GM19467 (cell line): Measurements from ENCODE around the gene KCMF1.

ENCODE experiments used
- ATAC-seq: cut with Tn5 transposase; IDR thresholded peaks from one replicate; pipeline ENCODE4 v1.9.1; 2021; ENCODE audit warnings: mild to moderate bottlenecking, moderate library complexity; ENCODE audit not compliant: unreplicated experiment

The KCMF1 gene

GRCh38 chr2:84956334-84957297 lies 14.3 kb upstream of the KCMF1 start:
- no peak for ATAC-seq

- ATAC-seq = no peak
Measured at GRCh38 chr2:84957771-84958134, 13.2 kb upstream of the KCMF1 start.

- no peak for ATAC-seq
Measured at GRCh38 chr2:84958135-84959059, 12.6 kb upstream of the KCMF1 start.

- ATAC-seq = no peak
Measured at GRCh38 chr2:84959095-84959565, 11.8 kb upstream of the KCMF1 start.

GRCh38 chr2:84959566-84960506 lies 11.1 kb upstream of the KCMF1 start:
- ATAC-seq = no peak

GRCh38 chr2:84962917-84963316 lies 8.0 kb upstream of the KCMF1 start:
- no peak for ATAC-seq

GRCh38 chr2:84963323-84963691 lies 7.7 kb upstream of the KCMF1 start:
- no peak for ATAC-seq

GRCh38 chr2:84963692-84964405 lies 7.1 kb upstream of the KCMF1 start:
- ATAC-seq = no peak

GRCh38 chr2:84964406-84965191 lies 6.4 kb upstream of the KCMF1 start:
- no peak for ATAC-seq

- ATAC-seq = no peak
Measured at GRCh38 chr2:84965192-84965516, 5.8 kb upstream of the KCMF1 start.

GRCh38 chr2:84965827-84966226 lies 5.1 kb upstream of the KCMF1 start:
- ATAC-seq = no peak

- no peak for ATAC-seq
Measured at GRCh38 chr2:84966731-84967130, 4.2 kb upstream of the KCMF1 start.

- no peak for ATAC-seq
Measured at GRCh38 chr2:84969511-84970209, 1.3 kb upstream of the KCMF1 start.

- peak; percentile 38 for ATAC-seq
Measured at GRCh38 chr2:84970210-84970867, 622 bp upstream of the KCMF1 start.

- ATAC-seq = peak; percentile 27
Measured at GRCh38 chr2:84971510-84972206, 697 bp downstream of the KCMF1 start.

- ATAC-seq = no peak
Measured at GRCh38 chr2:84972207-84972783, 1.3 kb downstream of the KCMF1 start.

- no peak for ATAC-seq
Measured at GRCh38 chr2:84972932-84973331, 2.0 kb downstream of the KCMF1 start.
